HepG2 (cell line): ENCODE measurements around the gene SESN1. TPM values are rescaled to one million over a fixed set of nuclear protein-coding genes. Genes with fewer than 3 reads are reported as not detected.

ENCODE experiments used
- EEA1 ChIP-seq: sonication (generic); formaldehyde crosslinking; IDR thresholded peaks from 2 replicates; pipeline ENCODE4 v1.5.1; 2020; ENCODE audit warnings: mild to moderate bottlenecking, missing genetic modification reagents, borderline replicate concordance
- HNRNPL ChIP-seq: fragments of 200-400 bp; formaldehyde crosslinking; IDR thresholded peaks from 2 replicates; pipeline ENCODE4 v1.6.1; 2017; ENCODE audit warnings: mild to moderate bottlenecking, low read depth, low read length
- MTA1 ChIP-seq: sonication (generic); formaldehyde crosslinking; IDR thresholded peaks from 2 replicates; pipeline ENCODE4 v1.4.0; 2020; ENCODE audit warnings: missing genetic modification reagents, mild to moderate bottlenecking, borderline replicate concordance
- RORA ChIP-seq: sonication (generic); formaldehyde crosslinking; IDR thresholded peaks from 2 replicates; pipeline ENCODE4 v1.5.0; 2020; ENCODE audit warnings: mild to moderate bottlenecking, missing genetic modification reagents, moderate library complexity
- RXRB ChIP-seq: IDR thresholded peaks from 2 replicates; pipeline ENCODE4 v1.6.1; 2016; ENCODE audit warnings: borderline replicate concordance, missing genetic modification reagents, missing compliant biosample characterization
- YEATS4 ChIP-seq: sonication (generic); formaldehyde crosslinking; IDR thresholded peaks from 2 replicates; pipeline ENCODE4 v1.4.0; 2020; ENCODE audit warnings: missing genetic modification reagents, borderline replicate concordance
- ZFP82 ChIP-seq: sonication (generic); formaldehyde crosslinking; IDR thresholded peaks from 2 replicates; pipeline ENCODE4 v1.5.1; 2020; ENCODE audit warnings: mild to moderate bottlenecking, missing genetic modification reagents, borderline replicate concordance
- ZMAT3 ChIP-seq: sonication (generic); formaldehyde crosslinking; conservative IDR thresholded peaks from 2 replicates; pipeline ENCODE4 v1.7.0; 2021; ENCODE audit warnings: missing genetic modification reagents
- ZNF20 ChIP-seq: sonication (generic); formaldehyde crosslinking; IDR thresholded peaks from 2 replicates; pipeline ENCODE4 v1.4.0; 2020; ENCODE audit warnings: mild to moderate bottlenecking, moderate library complexity, missing genetic modification reagents
- ZNF543 ChIP-seq: sonication (generic); formaldehyde crosslinking; IDR thresholded peaks from 2 replicates; pipeline ENCODE4 v1.4.0; 2020; ENCODE audit warnings: mild to moderate bottlenecking, missing genetic modification reagents
- ZNF605 ChIP-seq: sonication (generic); formaldehyde crosslinking; IDR thresholded peaks from 2 replicates; pipeline ENCODE4 v1.8.0; 2022; ENCODE audit warnings: mild to moderate bottlenecking, missing genetic modification reagents
- ZNF747 ChIP-seq: sonication (generic); formaldehyde crosslinking; IDR thresholded peaks from 2 replicates; pipeline ENCODE4 v1.8.1; 2023; ENCODE audit warnings: missing genetic modification reagents, mild to moderate bottlenecking, borderline replicate concordance
- polyA plus RNA-seq, 8 experiments: library from polyadenylated mRNA; depleted of rRNA in 3 of 8; stranded (reverse) in 7 of 8; unstranded in 1 of 8; fragments of >200 nt; fragmentation: Illumina TruSeq in 4 of 8; extraction: Trizol in 4 of 8; gene quantifications; 2 replicates each; pipeline versions ENCODE4 v1.2.1 to v1.2.3, GENCODE V29; 2011 to 2016; ENCODE audit warnings: low read depth in 4 of 8, missing spikeins in 1 of 8, mixed read lengths in 1 of 8; ENCODE audit not compliant: insufficient read depth in 1 of 8
- total RNA-seq, 5 experiments: library from RNA; depleted of rRNA; stranded (reverse); fragments of >200 nt; fragmentation: Illumina TruSeq; extraction: Trizol; gene quantifications; 2 replicates each; pipeline ENCODE4 v1.2.3, GENCODE V29; 2016; ENCODE audit warnings: low read depth in 1 of 5
- TF ChIP-seq, protein P1 (sequence below): sonication (generic); formaldehyde crosslinking; IDR thresholded peaks from 2 replicates; pipeline ENCODE4 v1.4.0; 2020; ENCODE audit warnings: missing genetic modification reagents
- TF ChIP-seq, protein P2 (sequence below): sonication (generic); formaldehyde crosslinking; IDR thresholded peaks from 2 replicates; pipeline ENCODE4 v1.5.0; 2020; ENCODE audit warnings: missing genetic modification reagents, mild to moderate bottlenecking, borderline replicate concordance
- TF ChIP-seq, protein P3 (sequence below): sonication (generic); formaldehyde crosslinking; conservative IDR thresholded peaks from 2 replicates; pipeline ENCODE4 v1.8.0; 2022; ENCODE audit warnings: low read depth, missing genetic modification reagents
- TF ChIP-seq, protein P4 (sequence below): sonication (generic); formaldehyde crosslinking; IDR thresholded peaks from 2 replicates; pipeline ENCODE4 v1.4.0; 2020; ENCODE audit warnings: mild to moderate bottlenecking, missing genetic modification reagents
- TF ChIP-seq, protein P5 (sequence below): sonication (generic); formaldehyde crosslinking; IDR thresholded peaks from 2 replicates; pipeline ENCODE4 v1.5.1; 2020; ENCODE audit warnings: mild to moderate bottlenecking, missing genetic modification reagents, moderate library complexity
- TF ChIP-seq, protein P6 (sequence below): sonication (generic); formaldehyde crosslinking; IDR thresholded peaks from 2 replicates; pipeline ENCODE4 v1.4.0; 2020; ENCODE audit warnings: missing genetic modification reagents

Gene SESN1
- total and polyA plus RNA-seq, 2 of the 13 experiments (the other 11 are each of a cell fraction or from before 2014, with no cell fraction given): 24.9 to 44.7 TPM

DNA sequence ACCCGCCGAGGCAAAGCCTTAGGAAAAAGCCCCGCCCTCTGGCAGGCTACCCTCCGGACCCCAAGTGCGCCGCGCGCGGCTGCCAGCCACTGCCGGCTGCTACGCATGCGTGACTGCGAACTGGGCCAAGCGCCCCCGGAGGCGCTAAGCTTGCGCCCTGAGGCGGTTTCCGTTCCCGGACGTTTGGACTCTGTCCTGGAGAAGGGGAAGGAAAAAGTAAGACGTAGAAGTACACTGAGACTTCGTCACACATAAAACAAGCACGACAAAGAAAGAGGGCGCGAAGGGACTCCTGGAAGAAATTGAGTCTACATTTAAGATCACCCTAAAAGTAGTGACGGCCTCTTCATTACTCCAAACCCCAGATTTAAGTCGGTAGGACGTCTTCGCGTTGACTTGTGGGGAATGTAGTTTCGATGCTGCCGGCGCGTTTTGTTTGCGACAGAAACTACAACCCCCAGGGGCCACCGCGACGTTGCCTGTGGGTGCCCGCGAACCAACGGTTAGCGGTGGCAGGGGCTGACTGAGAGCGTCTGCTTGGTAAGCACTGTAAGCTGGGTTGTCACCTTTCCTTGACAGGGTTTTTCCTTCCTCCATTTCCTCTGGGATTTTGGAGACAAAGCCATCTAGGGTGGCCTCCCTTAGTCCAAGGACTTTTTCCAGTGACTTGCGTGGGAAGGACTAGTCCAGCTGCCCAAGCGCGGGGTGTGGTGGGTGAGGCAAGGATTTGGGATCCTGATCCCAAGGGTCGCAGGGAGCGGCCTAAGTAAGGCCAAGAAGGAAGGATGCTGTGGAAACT, 589 bp upstream of the SESN1 start, which contains the start of gene CEP57L1 (continued):
- TF ChIP-seq ZNF605 (CRISPR knock-in tag) (peak; percentile 22; the same call in 1 of the 2 replicates), ZFP82 (CRISPR knock-in tag) (no peak), ZMAT3 (CRISPR knock-in tag) (no peak; the same call in 1 of the 2 replicates), ZNF20 (CRISPR knock-in tag) (no peak), RORA (CRISPR knock-in tag) (no peak), MTA1 (CRISPR knock-in tag) (peak; percentile 30; the same call in 1 of the 2 replicates), YEATS4 (CRISPR knock-in tag) (peak; percentile 82; the same call in 1 of the 2 replicates), HNRNPL (peak; percentile 60; the same call in 1 of the 2 replicates), ZNF543 (peak; percentile 76; the same call in 1 of the 2 replicates), EEA1 (CRISPR knock-in tag) (no peak), ZNF747 (CRISPR knock-in tag) (peak; percentile 54; the same call in 1 of the 2 replicates), RXRB (CRISPR knock-in tag) (peak; percentile 36; the same call in 1 of the 2 replicates)
- TF ChIP-seq, protein P1, sequence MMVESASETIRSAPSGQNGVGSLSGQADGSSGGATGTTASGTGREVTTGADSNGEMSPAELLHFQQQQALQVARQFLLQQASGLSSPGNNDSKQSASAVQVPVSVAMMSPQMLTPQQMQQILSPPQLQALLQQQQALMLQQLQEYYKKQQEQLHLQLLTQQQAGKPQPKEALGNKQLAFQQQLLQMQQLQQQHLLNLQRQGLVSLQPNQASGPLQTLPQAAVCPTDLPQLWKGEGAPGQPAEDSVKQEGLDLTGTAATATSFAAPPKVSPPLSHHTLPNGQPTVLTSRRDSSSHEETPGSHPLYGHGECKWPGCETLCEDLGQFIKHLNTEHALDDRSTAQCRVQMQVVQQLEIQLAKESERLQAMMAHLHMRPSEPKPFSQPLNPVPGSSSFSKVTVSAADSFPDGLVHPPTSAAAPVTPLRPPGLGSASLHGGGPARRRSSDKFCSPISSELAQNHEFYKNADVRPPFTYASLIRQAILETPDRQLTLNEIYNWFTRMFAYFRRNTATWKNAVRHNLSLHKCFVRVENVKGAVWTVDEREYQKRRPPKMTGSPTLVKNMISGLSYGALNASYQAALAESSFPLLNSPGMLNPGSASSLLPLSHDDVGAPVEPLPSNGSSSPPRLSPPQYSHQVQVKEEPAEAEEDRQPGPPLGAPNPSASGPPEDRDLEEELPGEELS (CRISPR knock-in tag): no peak; the same call in 1 of the 2 replicates
- TF ChIP-seq, protein P2, sequence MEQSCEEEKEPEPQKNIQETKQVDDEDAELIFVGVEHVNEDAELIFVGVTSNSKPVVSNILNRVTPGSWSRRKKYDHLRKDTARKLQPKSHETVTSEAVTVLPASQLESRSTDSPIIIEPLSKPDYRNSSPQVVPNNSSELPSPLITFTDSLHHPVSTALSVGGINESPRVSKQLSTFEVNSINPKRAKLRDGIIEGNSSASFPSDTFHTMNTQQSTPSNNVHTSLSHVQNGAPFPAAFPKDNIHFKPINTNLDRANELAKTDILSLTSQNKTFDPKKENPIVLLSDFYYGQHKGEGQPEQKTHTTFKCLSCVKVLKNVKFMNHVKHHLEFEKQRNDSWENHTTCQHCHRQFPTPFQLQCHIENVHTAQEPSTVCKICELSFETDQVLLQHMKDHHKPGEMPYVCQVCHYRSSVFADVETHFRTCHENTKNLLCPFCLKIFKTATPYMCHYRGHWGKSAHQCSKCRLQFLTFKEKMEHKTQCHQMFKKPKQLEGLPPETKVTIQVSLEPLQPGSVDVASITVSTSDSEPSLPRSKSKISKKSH: no peak
- TF ChIP-seq, protein P3, sequence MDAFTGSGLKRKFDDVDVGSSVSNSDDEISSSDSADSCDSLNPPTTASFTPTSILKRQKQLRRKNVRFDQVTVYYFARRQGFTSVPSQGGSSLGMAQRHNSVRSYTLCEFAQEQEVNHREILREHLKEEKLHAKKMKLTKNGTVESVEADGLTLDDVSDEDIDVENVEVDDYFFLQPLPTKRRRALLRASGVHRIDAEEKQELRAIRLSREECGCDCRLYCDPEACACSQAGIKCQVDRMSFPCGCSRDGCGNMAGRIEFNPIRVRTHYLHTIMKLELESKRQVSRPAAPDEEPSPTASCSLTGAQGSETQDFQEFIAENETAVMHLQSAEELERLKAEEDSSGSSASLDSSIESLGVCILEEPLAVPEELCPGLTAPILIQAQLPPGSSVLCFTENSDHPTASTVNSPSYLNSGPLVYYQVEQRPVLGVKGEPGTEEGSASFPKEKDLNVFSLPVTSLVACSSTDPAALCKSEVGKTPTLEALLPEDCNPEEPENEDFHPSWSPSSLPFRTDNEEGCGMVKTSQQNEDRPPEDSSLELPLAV (CRISPR knock-in tag): no peak
- TF ChIP-seq, protein P4, sequence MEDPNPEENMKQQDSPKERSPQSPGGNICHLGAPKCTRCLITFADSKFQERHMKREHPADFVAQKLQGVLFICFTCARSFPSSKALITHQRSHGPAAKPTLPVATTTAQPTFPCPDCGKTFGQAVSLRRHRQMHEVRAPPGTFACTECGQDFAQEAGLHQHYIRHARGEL (CRISPR knock-in tag): no peak
- TF ChIP-seq, protein P5, sequence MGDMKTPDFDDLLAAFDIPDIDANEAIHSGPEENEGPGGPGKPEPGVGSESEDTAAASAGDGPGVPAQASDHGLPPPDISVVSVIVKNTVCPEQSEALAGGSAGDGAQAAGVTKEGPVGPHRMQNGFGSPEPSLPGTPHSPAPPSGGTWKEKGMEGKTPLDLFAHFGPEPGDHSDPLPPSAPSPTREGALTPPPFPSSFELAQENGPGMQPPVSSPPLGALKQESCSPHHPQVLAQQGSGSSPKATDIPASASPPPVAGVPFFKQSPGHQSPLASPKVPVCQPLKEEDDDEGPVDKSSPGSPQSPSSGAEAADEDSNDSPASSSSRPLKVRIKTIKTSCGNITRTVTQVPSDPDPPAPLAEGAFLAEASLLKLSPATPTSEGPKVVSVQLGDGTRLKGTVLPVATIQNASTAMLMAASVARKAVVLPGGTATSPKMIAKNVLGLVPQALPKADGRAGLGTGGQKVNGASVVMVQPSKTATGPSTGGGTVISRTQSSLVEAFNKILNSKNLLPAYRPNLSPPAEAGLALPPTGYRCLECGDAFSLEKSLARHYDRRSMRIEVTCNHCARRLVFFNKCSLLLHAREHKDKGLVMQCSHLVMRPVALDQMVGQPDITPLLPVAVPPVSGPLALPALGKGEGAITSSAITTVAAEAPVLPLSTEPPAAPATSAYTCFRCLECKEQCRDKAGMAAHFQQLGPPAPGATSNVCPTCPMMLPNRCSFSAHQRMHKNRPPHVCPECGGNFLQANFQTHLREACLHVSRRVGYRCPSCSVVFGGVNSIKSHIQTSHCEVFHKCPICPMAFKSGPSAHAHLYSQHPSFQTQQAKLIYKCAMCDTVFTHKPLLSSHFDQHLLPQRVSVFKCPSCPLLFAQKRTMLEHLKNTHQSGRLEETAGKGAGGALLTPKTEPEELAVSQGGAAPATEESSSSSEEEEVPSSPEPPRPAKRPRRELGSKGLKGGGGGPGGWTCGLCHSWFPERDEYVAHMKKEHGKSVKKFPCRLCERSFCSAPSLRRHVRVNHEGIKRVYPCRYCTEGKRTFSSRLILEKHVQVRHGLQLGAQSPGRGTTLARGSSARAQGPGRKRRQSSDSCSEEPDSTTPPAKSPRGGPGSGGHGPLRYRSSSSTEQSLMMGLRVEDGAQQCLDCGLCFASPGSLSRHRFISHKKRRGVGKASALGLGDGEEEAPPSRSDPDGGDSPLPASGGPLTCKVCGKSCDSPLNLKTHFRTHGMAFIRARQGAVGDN: peak; percentile 73
- TF ChIP-seq, protein P6, sequence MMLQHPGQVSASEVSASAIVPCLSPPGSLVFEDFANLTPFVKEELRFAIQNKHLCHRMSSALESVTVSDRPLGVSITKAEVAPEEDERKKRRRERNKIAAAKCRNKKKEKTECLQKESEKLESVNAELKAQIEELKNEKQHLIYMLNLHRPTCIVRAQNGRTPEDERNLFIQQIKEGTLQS (CRISPR knock-in tag): 0 out of 2 replicates have a peak, but pooled peaks have one; percentile 8
